CD4-positive, alpha-beta T cell treated with Interleukin-12 subunit alpha and Interleukin-12 subunit beta, for 1 hour (primary cell): ENCODE data around the gene LACRT.

Experiments
- DNase-seq: peaks from one replicate; pipeline ENCODE4 v3.0.0-alpha.2; 2020

Gene LACRT

GRCh38 chr12:54631988-54632728 is 2.5 kb downstream of the LACRT start:
- no peak for DNase-seq

- no peak for DNase-seq
These were observed 3.1 kb downstream of the LACRT start for GRCh38 chr12:54631551-54631950.

GRCh38 chr12:54629925-54630324 is 4.8 kb downstream of the LACRT start:
- DNase-seq, result no peak

- DNase-seq, result no peak
These were observed 6.4 kb downstream of the LACRT start for GRCh38 chr12:54628186-54628846.

GRCh38 chr12:54627304-54627703 is 7.4 kb downstream of the LACRT start:
- no peak for DNase-seq

GRCh38 chr12:54625598-54625997 is 9.1 kb downstream of the LACRT start:
- DNase-seq, result no peak

- no peak for DNase-seq
These were observed 10.1 kb downstream of the LACRT start for GRCh38 chr12:54624315-54625279.

GRCh38 chr12:54622463-54623183 is 12.1 kb downstream of the LACRT start:
- no peak for DNase-seq

GRCh38 chr12:54616933-54617680 is 17.6 kb downstream of the LACRT start:
- DNase-seq, result no peak

- no peak for DNase-seq
These were observed 22.4 kb downstream of the LACRT start for GRCh38 chr12:54612225-54612750.

- DNase-seq, result no peak
These were observed 23.0 kb downstream of the LACRT start for GRCh38 chr12:54611715-54612149.

GRCh38 chr12:54608769-54609168 is 25.9 kb downstream of the LACRT start:
- no peak for DNase-seq

GRCh38 chr12:54608156-54608555 is 26.5 kb downstream of the LACRT start:
- DNase-seq, result no peak

- DNase-seq, result no peak
These were observed 28.1 kb downstream of the LACRT start for GRCh38 chr12:54606556-54606955.

- DNase-seq, result no peak
These were observed 29.3 kb downstream of the LACRT start for GRCh38 chr12:54605138-54605970.

- DNase-seq, result no peak
These were observed 30.3 kb downstream of the LACRT start for GRCh38 chr12:54604436-54604835.

- DNase-seq, result no peak
These were observed 30.8 kb downstream of the LACRT start for GRCh38 chr12:54603872-54604271.

GRCh38 chr12:54603173-54603814 is 31.4 kb downstream of the LACRT start:
- peak; percentile 69 for DNase-seq

- DNase-seq, result no peak
These were observed 32.0 kb downstream of the LACRT start for GRCh38 chr12:54602661-54603060.

GRCh38 chr12:54601841-54602240 is 32.9 kb downstream of the LACRT start:
- no peak for DNase-seq
